B cell (primary cell): ENCODE data around the gene SMARCC2. TPM values are rescaled to one million over a fixed set of nuclear protein-coding genes. Genes with fewer than 3 reads are reported as not detected.

Source experiments
- ATAC-seq: fragments of 200-7000 bp; cut with Tn5 transposase; one replicate; pipeline ENCODE4 v1.10.0; 2021; ENCODE audit warnings: low read depth, mild to moderate bottlenecking, moderate number of reproducible peaks, moderate library complexity
- CTCF ChIA-PET: fragments of 350-600 bp; sonication (Branson Sonifier 250); formaldehyde crosslinking; loops from one replicate; lab custom pipeline; 2021; ENCODE audit warnings: antibody characterized with exemption, inconsistent platforms; lab: Charles Lee
- POLR2A ChIA-PET: fragments of 350-600 bp; sonication (Branson Sonifier 250); formaldehyde crosslinking; loops from one replicate; lab custom pipeline; 2021; ENCODE audit warnings: antibody characterized with exemption; lab: Charles Lee
- DNase-seq: peaks from one replicate; pipeline ENCODE4 v3.0.0; 2013
- H2AFZ ChIP-seq: 2 replicates; pipeline ENCODE4 v1.6.1; 2012; ENCODE audit warnings: mild to moderate bottlenecking, low read depth, low read length; ENCODE audit not compliant: insufficient read depth, poor library complexity, severe bottlenecking
- H3K27ac ChIP-seq, 2 donors: 1 replicate in 1 of 2; 2 replicates in 1 of 2; pipeline ENCODE4 v1.5.1; 2012 to 2013; ENCODE audit warnings: low read length in 2 of 2, mild to moderate bottlenecking in 2 of 2, moderate library complexity in 1 of 2
- H3K27me3 ChIP-seq, 4 experiments: fragments of 200-600 bp in 1 of 4; sonication (generic) in 1 of 4; replicated peaks in 1 of 4; 1 replicate in 2 of 4; 2 replicates in 2 of 4; pipeline versions ENCODE4 v1.6.1 to v1.7.0; 2013 to 2016; ENCODE audit warnings: low read length in 3 of 4, mild to moderate bottlenecking in 2 of 4, mixed read lengths in 1 of 4, moderate library complexity in 1 of 4; ENCODE audit not compliant: insufficient read depth in 4 of 4, control insufficient read depth in 3 of 4; ENCODE audit errors: control extremely low read depth in 1 of 4
- H3K36me3 ChIP-seq, 2 experiments: replicated peaks in 1 of 2; 1 replicate in 1 of 2; 2 replicates in 1 of 2; pipeline versions ENCODE4 v1.6.1 to v1.7.1; 2013; ENCODE audit warnings: low read length in 1 of 2; ENCODE audit not compliant: insufficient read depth in 2 of 2, control insufficient read depth in 1 of 2; ENCODE audit errors: control extremely low read depth in 1 of 2, extremely low read depth in 1 of 2
- H3K4me1 ChIP-seq, 2 donors: fragments of 200-600 bp in 1 of 2; sonication (generic) in 1 of 2; 1 replicate in 1 of 2; 2 replicates in 1 of 2; pipeline versions ENCODE4 v1.5.1 to v1.6.1; 2013 to 2017; ENCODE audit warnings: low read length in 2 of 2; ENCODE audit not compliant: control insufficient read depth in 2 of 2, insufficient read depth in 2 of 2
- H3K4me2 ChIP-seq: replicated peaks from 2 replicates; pipeline ENCODE3; 2012; ENCODE audit warnings: mild to moderate bottlenecking, low read depth, low read length; ENCODE audit not compliant: poor library complexity, severe bottlenecking
- H3K4me3 ChIP-seq, 5 experiments: fragments of 200-600 bp in 1 of 5; sonication (generic) in 1 of 5; 1 replicate in 3 of 5; 2 replicates in 2 of 5; pipeline versions ENCODE4 v1.5.1 to v1.7.0; 2011 to 2016; ENCODE audit warnings: low read length in 4 of 5, mild to moderate bottlenecking in 4 of 5, low read depth in 2 of 5, control low read depth in 1 of 5, moderate library complexity in 1 of 5; ENCODE audit not compliant: insufficient read depth in 1 of 5; ENCODE audit errors: control extremely low read depth in 1 of 5, extremely low read depth in 1 of 5
- H3K79me2 ChIP-seq: fragments of 200-600 bp; sonication (generic); one replicate; pipeline ENCODE4 v1.6.0; 2016; ENCODE audit warnings: low read length; ENCODE audit not compliant: control insufficient read depth, insufficient read depth
- H3K9ac ChIP-seq: fragments of 200-600 bp; sonication (generic); 2 replicates; pipeline ENCODE4 v1.6.1; 2017; ENCODE audit warnings: mild to moderate bottlenecking, low read length, moderate library complexity
- H3K9me3 ChIP-seq, 3 donors: one replicate each; pipeline versions ENCODE4 v1.6.1 to v1.7.1; 2013; ENCODE audit warnings: low read length in 2 of 3; ENCODE audit not compliant: control insufficient read depth in 2 of 3, insufficient read depth in 1 of 3; ENCODE audit errors: control extremely low read depth in 1 of 3
- H4K20me1 ChIP-seq: 2 replicates; pipeline ENCODE4 v1.6.0; 2012; ENCODE audit warnings: mild to moderate bottlenecking, low read length; ENCODE audit not compliant: insufficient read depth, control insufficient read depth, poor library complexity, severe bottlenecking
- H3K27ac Mint-ChIP-seq: one replicate; pipeline ENCODE4 v1.8.0; 2021; ENCODE audit warnings: mixed read lengths
- H3K27me3 Mint-ChIP-seq: one replicate; pipeline ENCODE4 v1.8.0; 2021; ENCODE audit warnings: mixed read lengths
- H3K4me1 Mint-ChIP-seq: one replicate; pipeline ENCODE4 v1.8.0; 2021; ENCODE audit warnings: mixed read lengths
- H3K4me3 Mint-ChIP-seq: one replicate; pipeline ENCODE4 v1.8.0; 2021; ENCODE audit warnings: mixed read lengths
- H3K9me3 Mint-ChIP-seq: one replicate; pipeline ENCODE4 v1.8.0; 2022; ENCODE audit warnings: mixed read lengths; ENCODE audit not compliant: insufficient read depth
- EZH2 ChIP-seq: IDR thresholded peaks from 2 replicates; pipeline ENCODE4 v1.6.1; 2012; ENCODE audit warnings: borderline replicate concordance, low read depth, mild to moderate bottlenecking, moderate library complexity, low read length; ENCODE audit not compliant: insufficient read depth, poor library complexity, severe bottlenecking
- WGBS: methylation state at CpG from one replicate; pipeline ENCODE4 v1.1.5; 2013; ENCODE audit warnings: missing lambda C conversion rate; ENCODE audit not compliant: insufficient coverage; 5-methylcytosine and 5-hydroxymethylcytosine counted together
- intact Hi-C: fragments of 100-400 bp; cut with micrococcal nuclease; formaldehyde crosslinking; loops from one replicate; pipeline ENCODE4 v1.10.0; 2022
- polyA plus RNA-seq: library from polyadenylated mRNA; depleted of rRNA; stranded (reverse); fragments of >200 nt; gene quantifications from 2 replicates; pipeline ENCODE4 v1.2.3, GENCODE V29; 2012
- total RNA-seq, 2 donors: library from RNA; stranded (reverse); fragments of 120-200 nt in 1 of 2; gene quantifications; 1 replicate in 1 of 2; 2 replicates in 1 of 2; pipeline versions ENCODE4 v1.2.3 to v1.2.4, GENCODE V29; 2013 to 2022
- TF ChIP-seq, protein P1 (sequence below): fragments of 200-600 bp; IDR thresholded peaks from one replicate; pipeline ENCODE4 v1.8.0; 2022; ENCODE audit warnings: antibody characterized with exemption, mild to moderate bottlenecking

SMARCC2 gene
- total and polyA plus RNA-seq, 2 donors (not counting 1 experiment from before 2014, with no cell fraction given): 70.4 to 198 TPM

DNA sequence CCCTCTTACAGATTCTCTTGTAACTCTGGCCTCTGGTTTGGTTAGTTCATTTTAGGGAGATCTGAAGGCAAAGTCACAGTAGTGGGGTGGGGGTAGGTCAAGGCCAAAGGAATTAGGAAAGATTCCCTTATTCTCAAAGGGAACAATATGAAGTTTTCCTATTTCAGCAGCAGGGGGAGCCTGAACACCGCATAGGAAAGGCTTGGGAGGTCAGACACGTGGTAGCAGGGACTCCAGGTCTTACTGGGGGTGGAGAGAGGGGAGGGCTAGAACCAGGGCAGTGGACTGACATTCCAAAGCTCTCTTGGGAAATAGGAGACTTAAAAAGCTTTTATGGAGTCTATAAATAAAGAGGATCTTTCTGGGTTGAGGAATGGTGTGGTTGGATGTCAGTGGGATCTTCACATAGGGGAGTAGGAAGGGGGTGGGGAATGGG lies 69.9 kb downstream of the SMARCC2 start:
- Histone ChIP-seq H3K9me3 (no peaks in the 10 kb centered on the region), H3K79me2 (peaks cover 60% of the 10 kb centered on the region), H4K20me1 (peaks cover 4% of the 10 kb centered on the region), H3K4me3 (no peak overlapping the region), H3K4me2 (peak overlapping the region; percentile 85), H3K4me1 (peaks cover 17 to 30% of the 10 kb centered on the region in 2 donors), H3K9ac (peak overlapping the region; percentile 79), H3K27ac (peak overlapping the region; percentile 85 to 94), H3K27me3 (no peaks in the 10 kb centered on the region), H2AFZ (peak overlapping the region; percentile 79), H3K36me3 (peaks cover 0 to 31% of the 10 kb centered on the region in 2 experiments)
- DNase-seq: peak; percentile 76
- ATAC-seq: no peak
- H3K4me3 Mint-ChIP-seq: peak overlapping the region; percentile 99
- 0% methylated on average over 2 of the region's 2 CpGs for WGBS
- no peaks in the 10 kb centered on the region for H3K9me3 Mint-ChIP-seq
- POLR2A ChIA-PET: interaction anchor here (1.9 to 3.8 kb wide), 4 partner anchors 8 to 241 kb away, joined by 7 to 49 read pairs (median 26); partner anchors contain the start of genes ESYT1, RNF41, SMARCC2 and STAT2
- intact Hi-C loops: loop anchor here (1.0 to 5.0 kb wide), 10 partner anchors 38 to 1633 kb away; partner anchors contain the start of genes CDK4, COQ10A, DNAJC14 and MBD6
- peaks cover 43% of the 10 kb centered on the region for H3K4me1 Mint-ChIP-seq
- TF ChIP-seq EZH2: no peak
- TF ChIP-seq, protein P1, sequence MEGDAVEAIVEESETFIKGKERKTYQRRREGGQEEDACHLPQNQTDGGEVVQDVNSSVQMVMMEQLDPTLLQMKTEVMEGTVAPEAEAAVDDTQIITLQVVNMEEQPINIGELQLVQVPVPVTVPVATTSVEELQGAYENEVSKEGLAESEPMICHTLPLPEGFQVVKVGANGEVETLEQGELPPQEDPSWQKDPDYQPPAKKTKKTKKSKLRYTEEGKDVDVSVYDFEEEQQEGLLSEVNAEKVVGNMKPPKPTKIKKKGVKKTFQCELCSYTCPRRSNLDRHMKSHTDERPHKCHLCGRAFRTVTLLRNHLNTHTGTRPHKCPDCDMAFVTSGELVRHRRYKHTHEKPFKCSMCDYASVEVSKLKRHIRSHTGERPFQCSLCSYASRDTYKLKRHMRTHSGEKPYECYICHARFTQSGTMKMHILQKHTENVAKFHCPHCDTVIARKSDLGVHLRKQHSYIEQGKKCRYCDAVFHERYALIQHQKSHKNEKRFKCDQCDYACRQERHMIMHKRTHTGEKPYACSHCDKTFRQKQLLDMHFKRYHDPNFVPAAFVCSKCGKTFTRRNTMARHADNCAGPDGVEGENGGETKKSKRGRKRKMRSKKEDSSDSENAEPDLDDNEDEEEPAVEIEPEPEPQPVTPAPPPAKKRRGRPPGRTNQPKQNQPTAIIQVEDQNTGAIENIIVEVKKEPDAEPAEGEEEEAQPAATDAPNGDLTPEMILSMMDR: peak; percentile 69
- CTCF ChIA-PET: interaction anchor here (0.7 to 13.8 kb wide), 24 partner anchors 8 to 348 kb away, joined by 3 to 247 read pairs (median 5); partner anchors contain the start of genes ANKRD52, COQ10A, ESYT1 and PA2G4
- no peaks in the 10 kb centered on the region for H3K27me3 Mint-ChIP-seq
- peak overlapping the region; percentile 99 for H3K27ac Mint-ChIP-seq
